Measurements from ENCODE around the gene DSCAM. TPM values are rescaled to one million over a fixed set of nuclear protein-coding genes. Genes with fewer than 3 reads are reported as not detected.

The DSCAM gene
- total RNA-seq, 1 donor from 2014 or later, result 0.06 TPM

DNA sequence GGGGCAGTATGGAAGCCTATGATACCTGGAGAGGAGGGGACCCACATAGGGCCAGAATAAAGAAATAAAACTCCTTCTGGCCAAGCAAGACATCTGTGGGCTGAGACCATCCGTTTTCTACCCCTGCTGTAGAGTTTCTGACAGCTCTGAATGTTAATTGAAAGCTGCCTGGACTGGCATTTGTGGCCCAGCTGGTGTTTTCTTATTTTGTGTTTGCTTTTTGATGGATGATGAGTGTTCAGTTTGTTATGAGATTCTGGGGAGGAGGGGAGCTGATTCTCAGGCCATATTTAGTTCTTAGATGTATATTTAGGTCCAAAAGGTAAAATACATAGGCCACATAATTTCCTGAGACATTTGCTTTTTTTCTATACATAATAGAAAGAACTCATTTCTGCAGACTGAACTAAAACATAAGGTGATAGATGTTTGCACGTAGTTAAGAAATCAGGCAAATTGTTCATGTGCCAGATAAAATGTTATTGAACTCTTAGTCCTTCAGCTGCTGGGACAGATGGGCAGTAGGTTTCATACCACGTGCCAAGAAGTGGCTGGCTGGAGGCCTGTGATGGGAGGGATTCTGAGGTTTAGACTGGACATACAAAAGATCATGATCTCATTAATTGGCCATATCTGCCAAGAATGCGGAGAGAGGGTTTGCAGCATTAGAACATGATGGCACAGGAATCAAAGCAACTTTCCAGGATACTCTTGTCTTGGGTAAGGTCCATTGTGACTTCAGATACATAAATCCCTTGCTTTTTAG lies 54.1 kb downstream of the DSCAM start:
- no peaks in the 10 kb centered on the region for H3K4me1 ChIP-seq
- H3K4me3 ChIP-seq, result no peak overlapping the region
- H3K36me3 ChIP-seq, result no peaks in the 10 kb centered on the region
- TF ChIP-seq CTCF (IDR thresholded peaks at IDR 0.05), result no peak
- intact Hi-C loops (cut with DNase I), result no loop called here
- H3K27ac ChIP-seq, result no peak overlapping the region
- no peaks in the 10 kb centered on the region for H3K27me3 ChIP-seq (ENCODE audit: low read depth)
- no peak for ATAC-seq
- H3K9me3 ChIP-seq, result no peaks in the 10 kb centered on the region
- no peak for DNase-seq

GRCh38 chr21:40788635-40789034 lies 58.3 kb downstream of the DSCAM start:
- Histone ChIP-seq H3K27ac (no peak overlapping the region), H3K4me1 (no peaks in the 10 kb centered on the region), H3K27me3 (ENCODE audit: low read depth) (no peaks in the 10 kb centered on the region), H3K9me3 (no peaks in the 10 kb centered on the region), H3K4me3 (no peak overlapping the region), H3K36me3 (no peaks in the 10 kb centered on the region)
- no peak for DNase-seq
- no peak for TF ChIP-seq CTCF (IDR thresholded peaks at IDR 0.05)
- no peak for ATAC-seq
- intact Hi-C loops (cut with DNase I), result no loop called here

DNA sequence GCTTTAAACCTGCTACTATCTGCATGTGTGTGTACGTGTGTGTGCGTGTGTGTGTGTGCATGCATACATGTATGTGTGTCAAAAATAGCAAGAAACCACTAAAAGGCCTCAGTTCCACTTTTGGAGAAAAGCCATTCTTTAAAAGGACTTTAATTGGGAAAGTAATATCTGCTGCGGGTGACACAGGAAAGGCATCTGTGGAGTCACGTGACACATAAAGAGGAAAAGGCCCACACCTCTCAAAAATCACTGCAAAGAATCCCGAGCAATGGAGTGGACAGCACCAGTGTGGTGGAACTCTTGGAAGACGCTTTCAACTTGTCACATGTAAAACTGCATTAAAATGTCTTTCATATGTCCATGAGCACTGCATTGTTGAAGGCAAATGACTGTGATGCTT lies 63.6 kb downstream of the DSCAM start:
- no peaks in the 10 kb centered on the region for H3K27me3 ChIP-seq (ENCODE audit: low read depth)
- ATAC-seq, result no peak

DNA sequence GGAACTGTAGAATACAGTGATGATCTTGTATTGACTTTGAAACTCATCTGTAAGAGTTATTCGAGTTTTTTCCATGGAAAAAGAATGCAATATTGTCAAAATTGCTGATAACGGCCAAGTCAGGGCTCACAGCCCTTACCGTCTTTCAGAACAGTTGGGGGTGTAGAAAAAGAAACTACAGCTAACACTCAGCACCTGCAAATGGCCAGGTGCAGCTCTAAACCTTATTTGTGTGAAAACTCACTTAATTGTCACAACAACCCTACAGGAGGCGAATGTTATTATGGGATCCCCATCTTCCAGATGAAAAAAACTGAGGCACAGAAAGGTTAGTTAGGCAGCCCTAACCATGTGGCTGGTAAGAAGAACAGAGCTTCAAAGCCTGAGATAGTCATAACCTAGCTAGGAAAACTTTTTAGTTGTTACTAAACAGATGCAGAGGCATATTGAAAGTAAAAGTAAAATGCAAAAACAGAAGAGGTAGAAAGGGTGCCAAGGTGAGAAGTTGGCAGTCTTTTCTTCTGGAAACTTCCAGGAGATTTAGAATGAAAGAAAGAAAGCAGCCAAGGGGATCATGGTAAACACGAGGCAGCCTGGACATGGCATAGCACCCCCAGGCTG lies 76.4 kb downstream of the DSCAM start:
- DNase-seq (no peak), ATAC-seq (no peak)
- no peak for TF ChIP-seq CTCF (IDR thresholded peaks at IDR 0.05)
- no peaks in the 10 kb centered on the region for H3K9me3 ChIP-seq
- H3K36me3 ChIP-seq, result no peaks in the 10 kb centered on the region
- H3K4me3 ChIP-seq, result no peak overlapping the region
- H3K4me1 ChIP-seq, result no peaks in the 10 kb centered on the region
- H3K27ac ChIP-seq, result no peak overlapping the region
- no peaks in the 10 kb centered on the region for H3K27me3 ChIP-seq (ENCODE audit: low read depth)
- intact Hi-C loops (cut with DNase I), result no loop called here

More for the DNA sequence above, 63.6 kb downstream of the DSCAM start:
- no peak for DNase-seq
- Histone ChIP-seq H3K9me3 (no peaks in the 10 kb centered on the region), H3K4me1 (no peaks in the 10 kb centered on the region), H3K27ac (no peak overlapping the region), H3K4me3 (no peak overlapping the region), H3K36me3 (no peaks in the 10 kb centered on the region)
- intact Hi-C loops (cut with DNase I), result no loop called here
- TF ChIP-seq CTCF (IDR thresholded peaks at IDR 0.05), result no peak

DNA sequence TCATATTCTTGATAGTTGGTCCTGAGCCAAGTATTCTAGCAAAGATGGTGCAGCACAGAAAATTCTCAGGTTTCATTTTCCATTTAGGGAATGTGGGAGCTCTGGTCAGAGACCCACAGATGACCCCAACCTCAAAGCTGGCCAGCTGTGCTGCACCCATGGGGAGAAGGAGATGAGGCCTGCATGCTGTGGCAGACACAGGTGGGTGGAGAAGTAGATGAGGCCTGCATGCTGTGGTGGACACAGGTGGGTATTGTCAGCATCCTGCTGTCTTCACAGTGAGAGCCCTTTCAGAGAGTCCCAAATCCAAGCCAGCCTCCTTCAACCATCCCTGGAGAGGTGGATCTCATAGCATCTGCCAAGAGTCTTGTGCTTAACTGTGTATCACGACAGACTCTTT lies 77.7 kb downstream of the DSCAM start:
- no peaks in the 10 kb centered on the region for H3K27me3 ChIP-seq (ENCODE audit: low read depth)
- H3K27ac ChIP-seq, result no peak overlapping the region
- H3K4me1 ChIP-seq, result no peaks in the 10 kb centered on the region
- H3K4me3 ChIP-seq, result no peak overlapping the region
- H3K36me3 ChIP-seq, result no peaks in the 10 kb centered on the region
- no peak for DNase-seq
- intact Hi-C loops (cut with DNase I), result no loop called here
- ATAC-seq, result no peak
- no peaks in the 10 kb centered on the region for H3K9me3 ChIP-seq
- no peak for TF ChIP-seq CTCF (IDR thresholded peaks at IDR 0.05)

Data from lower lobe of right lung (tissue), 2 donors.